ENCODE data around the gene LRMDA. TPM values are rescaled to one million over a fixed set of nuclear protein-coding genes. Genes with fewer than 3 reads are reported as not detected.

LRMDA gene
- total and polyA plus RNA-seq, 2 donors (not counting 3 experiments of a cell fraction or from before 2014, with no cell fraction given), result 9.7 to 18.0 TPM

DNA sequence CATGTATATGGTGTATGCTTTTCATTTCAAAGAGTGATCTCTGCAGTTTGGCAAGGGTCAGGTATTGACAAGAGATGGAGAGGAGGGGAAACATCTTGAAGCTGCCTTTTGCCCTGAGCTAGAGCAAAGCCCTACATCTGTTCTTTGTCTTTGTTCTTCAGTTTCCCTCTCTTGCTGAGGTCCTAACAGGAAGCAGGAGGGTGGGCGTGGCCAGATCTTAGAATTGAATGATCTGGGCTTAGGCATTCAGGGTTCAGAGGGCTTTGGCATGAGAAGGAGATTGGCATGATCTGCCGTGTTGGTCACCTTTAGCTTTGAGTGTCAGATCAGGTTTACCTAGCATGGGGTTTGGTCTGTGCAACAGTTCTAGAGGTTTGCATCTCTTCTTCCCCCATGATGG, 41.3 kb downstream of the LRMDA start:
- no peak overlapping the region for H3K9ac ChIP-seq (replicated peaks; ENCODE audit: extremely low read depth, insufficient read depth, low read length)
- CTCF ChIA-PET, result interaction anchor here (1.0 kb wide), 1 partner anchor 10 kb away, joined by 5 read pairs; no protein-coding TSS in a partner anchor
- no peaks in the 10 kb centered on the region for H3K27me3 ChIP-seq (ENCODE audit: control insufficient read depth in 2 of 2, insufficient read depth in 2 of 2, low read length in 2 of 2)
- H3K9me1 ChIP-seq (replicated peaks; ENCODE audit: control insufficient read depth, extremely low read depth, insufficient read depth, low read length), result no peaks in the 10 kb centered on the region
- no peaks in the 10 kb centered on the region for H3K36me3 ChIP-seq (ENCODE audit: control insufficient read depth in 2 of 2, extremely low read depth in 1 of 2, insufficient read depth in 2 of 2, low read length in 2 of 2)
- POLR2A ChIA-PET, result no interaction called here
- no TSS peak for BruUV-seq (replicated peaks)
- FAIRE-seq (no peak), DNase-seq (ENCODE audit: low read depth, low spot score) (peak; percentile 11)
- no peaks in the 10 kb centered on the region for H4K20me1 ChIP-seq (replicated peaks; ENCODE audit: control insufficient read depth, extremely low read depth, insufficient read depth, low read length)
- no peaks in the 10 kb centered on the region for H3K79me2 ChIP-seq (ENCODE audit: control insufficient read depth, insufficient read depth, low read length)
- no peak overlapping the region for H3K27ac ChIP-seq (ENCODE audit: insufficient read depth, low read depth, low read length)
- no peak for TF ChIP-seq POLR2A (IDR thresholded peaks at IDR 0.05; ENCODE audit: low read depth, low read length)
- no peak for TF ChIP-seq FOS (IDR thresholded peaks at IDR 0.05; ENCODE audit: borderline replicate concordance, insufficient read depth, low read length)
- no peak for TF ChIP-seq CTCF (IDR thresholded peaks at IDR 0.05; ENCODE audit: extremely low read depth in 1 of 2, insufficient read depth in 1 of 2, low read depth in 1 of 2, low read length in 2 of 2)
- no peak for TF ChIP-seq GATA2 (IDR thresholded peaks at IDR 0.05; ENCODE audit: insufficient read depth, insufficient read length, low read depth, low read length)
- TF ChIP-seq POLR2AphosphoS5 (IDR thresholded peaks at IDR 0.05; ENCODE audit: insufficient read depth, low read depth, low read length), result no peak
- no peak for TF ChIP-seq EZH2 (IDR thresholded peaks at IDR 0.05; ENCODE audit: borderline replicate concordance, low read depth, low read length, severe bottlenecking)
- no peak for TF ChIP-seq MAX (IDR thresholded peaks at IDR 0.05; ENCODE audit: insufficient read depth, insufficient read length)
- H3K4me3 ChIP-seq (replicated peaks in 1 of 3; ENCODE audit: insufficient read depth in 1 of 3, low read depth in 1 of 3, low read length in 3 of 3), result no peak overlapping the region
- no peak overlapping the region for H3K4me2 ChIP-seq (ENCODE audit: insufficient read depth, low read length)
- no peaks in the 10 kb centered on the region for H3K9me3 ChIP-seq (replicated peaks; ENCODE audit: control insufficient read depth, insufficient read depth, low read length)
- intact Hi-C loops (cut with micrococcal nuclease) (no loop called here), dilution Hi-C loops (cut with MboI; ENCODE audit: extremely low pct_ligation_motif_present, low sequenced_read_pairs) (no loop called here)
- H3K4me1 ChIP-seq (ENCODE audit: control insufficient read depth, extremely low read depth, insufficient read depth, low read length), result peaks cover 7% of the 10 kb centered on the region
- no peak overlapping the region for H2AFZ ChIP-seq (ENCODE audit: low read depth, low read length)
